Glutamatergic neuron (in vitro differentiated cells): ENCODE data around the gene SLC17A9. TPM values are rescaled to one million over a fixed set of nuclear protein-coding genes. Genes with fewer than 3 reads are reported as not detected.

Source experiments
- DNase-seq: peaks from one replicate; pipeline ENCODE4 v3.0.0; 2022
- H3K27ac Mint-ChIP-seq: one replicate; pipeline ENCODE4 v1.8.0; 2020; ENCODE audit warnings: mild to moderate bottlenecking, mixed read lengths, inconsistent platforms; ENCODE audit not compliant: unreplicated experiment
- H3K27me3 Mint-ChIP-seq: one replicate; pipeline ENCODE4 v1.8.0; 2020; ENCODE audit warnings: mild to moderate bottlenecking, moderate library complexity, mixed read lengths, inconsistent platforms; ENCODE audit not compliant: unreplicated experiment
- H3K36me3 Mint-ChIP-seq: one replicate; pipeline ENCODE4 v1.8.0; 2020; ENCODE audit warnings: mild to moderate bottlenecking, mixed read lengths, inconsistent platforms; ENCODE audit not compliant: unreplicated experiment
- H3K4me1 Mint-ChIP-seq: one replicate; pipeline ENCODE4 v1.8.0; 2020; ENCODE audit warnings: mild to moderate bottlenecking, low read depth, mixed read lengths, inconsistent platforms; ENCODE audit not compliant: unreplicated experiment
- H3K4me3 Mint-ChIP-seq: one replicate; pipeline ENCODE4 v1.8.0; 2020; ENCODE audit warnings: mild to moderate bottlenecking, mixed read lengths, inconsistent platforms; ENCODE audit not compliant: unreplicated experiment
- H3K9me3 Mint-ChIP-seq: one replicate; pipeline ENCODE4 v1.8.0; 2020; ENCODE audit warnings: mild to moderate bottlenecking, moderate library complexity, mixed read lengths, inconsistent platforms; ENCODE audit not compliant: unreplicated experiment
- CTCF ChIP-seq: fragments of 200-600 bp; sonication (generic); IDR thresholded peaks from one replicate; pipeline ENCODE4 v1.5.0; 2021; ENCODE audit not compliant: partially characterized antibody, unreplicated experiment
- total RNA-seq: library from RNA; stranded (reverse); fragmentation: NEBNext Ultra II Directional; extraction: Animal tissue kit (Norgen Biotek cat#: 25700); gene quantifications from one replicate; pipeline ENCODE4 v1.2.1, GENCODE V29; 2021; ENCODE audit not compliant: unreplicated experiment

SLC17A9 gene
- total RNA-seq, 1 donor from 2014 or later, result 1.8 TPM

DNA sequence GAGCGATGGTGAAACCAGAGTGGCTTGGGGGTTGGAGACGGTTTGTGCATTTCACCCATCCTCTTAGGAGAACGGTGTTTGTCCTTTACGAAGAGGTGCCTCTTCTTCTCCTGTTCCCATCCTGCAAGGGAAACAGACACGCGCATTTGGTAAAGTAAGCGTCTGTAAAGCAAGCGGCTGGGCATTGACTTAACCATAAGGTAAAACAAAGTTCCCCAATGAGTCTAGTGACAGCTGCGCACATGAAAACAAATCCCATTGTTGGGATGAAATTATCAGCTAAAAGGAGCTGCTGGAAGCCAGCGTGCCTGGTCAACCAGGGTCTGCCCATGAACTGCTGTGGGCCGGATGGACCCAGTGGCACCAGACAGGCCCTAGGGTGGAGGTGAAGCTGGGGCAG is 48.4 kb downstream of the SLC17A9 start:
- no peak for TF ChIP-seq CTCF
- Mint-ChIP-seq H3K36me3 (peaks cover 10% of the 10 kb centered on the region), H3K4me3 (peak overlapping the region; percentile 63), H3K27ac (peak overlapping the region; percentile 68), H3K4me1 (peaks cover 41% of the 10 kb centered on the region), H3K27me3 (peaks cover 17% of the 10 kb centered on the region), H3K9me3 (peaks cover 16% of the 10 kb centered on the region)
- DNase-seq, result no peak

GRCh38 chr20:63002511-63002910 is 50.0 kb downstream of the SLC17A9 start:
- H3K36me3 Mint-ChIP-seq, result peaks cover 10% of the 10 kb centered on the region
- DNase-seq, result no peak
- H3K4me3 Mint-ChIP-seq, result peak overlapping the region; percentile 92
- H3K9me3 Mint-ChIP-seq, result peaks cover 13% of the 10 kb centered on the region
- H3K27me3 Mint-ChIP-seq, result peaks cover 13% of the 10 kb centered on the region
- peaks cover 38% of the 10 kb centered on the region for H3K4me1 Mint-ChIP-seq
- no peak for TF ChIP-seq CTCF
- no peak overlapping the region for H3K27ac Mint-ChIP-seq

- H3K27me3 Mint-ChIP-seq, result peaks cover 7% of the 10 kb centered on the region
- H3K9me3 Mint-ChIP-seq, result peaks cover 9% of the 10 kb centered on the region
- peak overlapping the region; percentile 62 for H3K27ac Mint-ChIP-seq
- TF ChIP-seq CTCF, result no peak
- peaks cover 28% of the 10 kb centered on the region for H3K4me1 Mint-ChIP-seq
- H3K4me3 Mint-ChIP-seq, result peak overlapping the region; percentile 92
- DNase-seq, result no peak
- peaks cover 10% of the 10 kb centered on the region for H3K36me3 Mint-ChIP-seq
Observed at GRCh38 chr20:63003546-63003945, 51.0 kb downstream of the SLC17A9 start.

DNA sequence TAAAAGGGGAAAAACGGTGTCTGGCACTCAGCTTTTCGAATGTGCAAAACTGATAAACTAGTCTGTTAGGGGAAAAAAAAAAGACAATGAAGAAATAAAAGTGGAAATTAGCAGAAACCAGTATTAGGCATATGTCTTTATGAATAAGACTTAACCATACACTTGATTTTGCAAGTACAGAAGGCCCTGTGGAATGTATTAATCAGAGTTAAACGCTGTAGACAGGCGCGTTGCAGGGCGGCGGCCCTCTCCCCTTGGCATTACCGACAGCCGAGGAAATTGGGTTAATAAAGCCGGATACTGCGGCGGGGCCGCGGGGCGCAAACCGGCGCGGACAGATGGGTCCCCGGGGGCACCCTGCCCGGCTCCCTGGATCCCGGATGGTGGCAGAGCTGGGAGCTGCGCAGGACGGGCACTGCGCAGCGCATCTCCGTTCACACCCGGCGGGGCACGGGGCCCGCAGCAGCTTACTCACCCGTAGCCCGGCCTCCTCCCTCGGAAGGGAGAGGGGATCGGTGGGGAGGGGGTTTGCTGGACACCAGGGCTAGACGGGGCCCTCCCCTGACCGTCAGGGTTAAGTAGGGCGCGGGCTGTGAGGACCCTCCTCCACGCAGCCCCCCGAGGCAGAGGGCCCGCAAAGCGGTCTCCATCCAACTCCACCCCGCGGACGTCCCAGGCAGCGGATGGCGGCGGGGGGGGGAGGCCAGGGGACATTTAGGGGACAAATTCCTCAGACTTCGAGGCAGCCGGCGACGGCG is 52.3 kb downstream of the SLC17A9 start:
- Mint-ChIP-seq H3K9me3 (peaks cover 9% of the 10 kb centered on the region), H3K27ac (peak overlapping the region; percentile 70), H3K27me3 (peaks cover 7% of the 10 kb centered on the region), H3K4me3 (peak overlapping the region; percentile 94), H3K36me3 (peaks cover 10% of the 10 kb centered on the region), H3K4me1 (peaks cover 21% of the 10 kb centered on the region)
- TF ChIP-seq CTCF, result no peak
- peak; percentile 63 for DNase-seq

DNA sequence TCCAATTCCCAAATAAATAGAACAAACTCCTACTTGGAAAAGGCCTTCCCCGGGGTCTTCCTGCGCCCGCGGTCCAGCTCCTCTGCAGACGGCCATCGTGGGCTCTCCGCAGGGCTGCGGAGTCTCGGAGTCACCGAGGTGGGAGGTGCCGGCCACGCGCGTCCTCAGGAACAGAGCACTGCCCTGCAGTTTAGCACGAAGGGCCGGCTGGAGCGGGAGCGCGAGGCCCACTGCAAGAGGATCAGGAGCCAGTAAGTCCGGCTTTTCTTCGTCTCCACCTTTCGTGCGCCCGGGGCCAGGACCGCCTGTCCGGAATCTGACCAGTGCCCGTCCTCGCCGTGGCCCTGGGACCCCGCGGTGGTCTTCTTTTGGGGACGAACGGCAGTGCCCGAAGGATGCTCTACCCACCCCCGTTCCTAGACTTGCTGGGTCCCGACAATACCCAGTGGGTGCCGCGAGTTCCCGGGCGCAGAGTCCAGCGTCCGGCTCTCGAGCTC is 52.9 kb downstream of the SLC17A9 start:
- H3K4me1 Mint-ChIP-seq, result peaks cover 20% of the 10 kb centered on the region
- H3K27me3 Mint-ChIP-seq, result peaks cover 7% of the 10 kb centered on the region
- peak overlapping the region; percentile 90 for H3K4me3 Mint-ChIP-seq
- peak; percentile 59 for DNase-seq
- H3K9me3 Mint-ChIP-seq, result peaks cover 11% of the 10 kb centered on the region
- H3K36me3 Mint-ChIP-seq, result peaks cover 6% of the 10 kb centered on the region
- H3K27ac Mint-ChIP-seq, result peak overlapping the region; percentile 52
- TF ChIP-seq CTCF, result no peak
